HepG2 (cell line): ENCODE measurements around the gene SEPTIN2. TPM values are rescaled to one million over a fixed set of nuclear protein-coding genes. Genes with fewer than 3 reads are reported as not detected.

Experiments
- CC2D1A ChIP-seq: sonication (generic); formaldehyde crosslinking; IDR thresholded peaks from 2 replicates; pipeline ENCODE4 v1.8.1; 2023; ENCODE audit warnings: mild to moderate bottlenecking, missing genetic modification reagents
- FOXM1 ChIP-seq: sonication (generic); formaldehyde crosslinking; IDR thresholded peaks from 2 replicates; pipeline ENCODE4 v1.5.0; 2020; ENCODE audit warnings: missing genetic modification reagents
- HNRNPK ChIP-seq: fragments of 200-400 bp; formaldehyde crosslinking; IDR thresholded peaks from 2 replicates; pipeline ENCODE4 v1.6.1; 2018; ENCODE audit warnings: low read length, low read depth, moderate library complexity, mild to moderate bottlenecking; ENCODE audit not compliant: poor library complexity, severe bottlenecking
- KDM5A ChIP-seq: fragments of 200-600 bp; sonication (generic); IDR thresholded peaks from 2 replicates; pipeline ENCODE4 v1.7.0; 2018; ENCODE audit warnings: antibody characterized with exemption, mild to moderate bottlenecking, low read length, borderline replicate concordance
- NCOR1 ChIP-seq: fragments of 200-600 bp; sonication (generic); IDR thresholded peaks from 2 replicates; pipeline ENCODE4 v1.7.0; 2017; ENCODE audit warnings: antibody characterized with exemption, low read length, borderline replicate concordance
- NPAS2 ChIP-seq: sonication (generic); formaldehyde crosslinking; IDR thresholded peaks from 2 replicates; pipeline ENCODE4 v1.8.0; 2022; ENCODE audit warnings: mild to moderate bottlenecking, missing genetic modification reagents, borderline replicate concordance
- NR2F1 ChIP-seq, 2 experiments: fragments of 450-650 bp in 1 of 2; formaldehyde crosslinking in 1 of 2; IDR thresholded peaks; 2 replicates each; pipeline versions ENCODE4 v1.5.0 to v1.6.1; 2016 to 2020; ENCODE audit warnings: mild to moderate bottlenecking in 1 of 2, missing compliant biosample characterization in 1 of 2, missing genetic modification reagents in 1 of 2, moderate library complexity in 1 of 2
- POLR2AphosphoS5 ChIP-seq: IDR thresholded peaks from 2 replicates; pipeline ENCODE4 v1.6.1; 2012; ENCODE audit warnings: low read depth, low read length
- SALL1 ChIP-seq: sonication (generic); formaldehyde crosslinking; IDR thresholded peaks from 2 replicates; pipeline ENCODE4 v1.8.0; 2022; ENCODE audit warnings: mild to moderate bottlenecking, missing genetic modification reagents
- SP4 ChIP-seq: sonication (generic); formaldehyde crosslinking; IDR thresholded peaks from 2 replicates; pipeline ENCODE4 v1.8.1; 2023; ENCODE audit warnings: mild to moderate bottlenecking, missing genetic modification reagents
- TAF1 ChIP-seq: sonication (generic); formaldehyde crosslinking; IDR thresholded peaks from 2 replicates; pipeline ENCODE4 v1.4.0; 2020; ENCODE audit warnings: missing genetic modification reagents
- TCF7 ChIP-seq: sonication (generic); IDR thresholded peaks from 2 replicates; pipeline ENCODE4 v1.6.1; 2016; ENCODE audit warnings: antibody characterized with exemption, low read depth
- ZFYVE20 ChIP-seq: sonication (generic); formaldehyde crosslinking; IDR thresholded peaks from 2 replicates; pipeline ENCODE4 v1.8.0; 2023; ENCODE audit warnings: low read depth, mild to moderate bottlenecking, moderate library complexity, missing genetic modification reagents, borderline replicate concordance
- ZNF292 ChIP-seq: sonication (generic); formaldehyde crosslinking; IDR thresholded peaks from 2 replicates; pipeline ENCODE4 v1.8.1; 2022; ENCODE audit warnings: mild to moderate bottlenecking, low read depth, missing genetic modification reagents, borderline replicate concordance
- ZNF33A ChIP-seq: sonication (generic); formaldehyde crosslinking; IDR thresholded peaks from 2 replicates; pipeline ENCODE4 v1.5.1; 2020; ENCODE audit warnings: missing genetic modification reagents, mild to moderate bottlenecking, moderate library complexity, borderline replicate concordance
- ZNF501 ChIP-seq: sonication (generic); formaldehyde crosslinking; IDR thresholded peaks from 2 replicates; pipeline ENCODE4 v1.5.1; 2020; ENCODE audit warnings: mild to moderate bottlenecking, moderate library complexity, missing genetic modification reagents
- ZNF549 ChIP-seq: sonication (generic); formaldehyde crosslinking; IDR thresholded peaks from 2 replicates; pipeline ENCODE4 v1.5.0; 2020; ENCODE audit warnings: missing genetic modification reagents
- ZNF768 ChIP-seq: sonication (generic); formaldehyde crosslinking; IDR thresholded peaks from 2 replicates; pipeline ENCODE4 v1.4.0; 2020; ENCODE audit warnings: missing genetic modification reagents
- polyA plus RNA-seq, 8 experiments: library from polyadenylated mRNA; depleted of rRNA in 3 of 8; stranded (reverse) in 7 of 8; unstranded in 1 of 8; fragments of >200 nt; fragmentation: Illumina TruSeq in 4 of 8; extraction: Trizol in 4 of 8; gene quantifications; 2 replicates each; pipeline versions ENCODE4 v1.2.1 to v1.2.3, GENCODE V29; 2011 to 2016; ENCODE audit warnings: low read depth in 4 of 8, missing spikeins in 1 of 8, mixed read lengths in 1 of 8; ENCODE audit not compliant: insufficient read depth in 1 of 8
- total RNA-seq, 5 experiments: library from RNA; depleted of rRNA; stranded (reverse); fragments of >200 nt; fragmentation: Illumina TruSeq; extraction: Trizol; gene quantifications; 2 replicates each; pipeline ENCODE4 v1.2.3, GENCODE V29; 2016; ENCODE audit warnings: low read depth in 1 of 5
- TF ChIP-seq, protein P1 (sequence below): sonication (generic); formaldehyde crosslinking; IDR thresholded peaks from 2 replicates; pipeline ENCODE4 v1.4.0; 2020; ENCODE audit warnings: missing genetic modification reagents, borderline replicate concordance
- TF ChIP-seq, protein P2 (sequence below): sonication (generic); formaldehyde crosslinking; IDR thresholded peaks from 2 replicates; pipeline ENCODE4 v1.8.0; 2022; ENCODE audit warnings: missing genetic modification reagents, mild to moderate bottlenecking, borderline replicate concordance
- TF ChIP-seq, protein P3 (sequence below): sonication (generic); formaldehyde crosslinking; IDR thresholded peaks from 2 replicates; pipeline ENCODE4 v1.5.0; 2020; ENCODE audit warnings: mild to moderate bottlenecking, low read depth, missing genetic modification reagents, borderline replicate concordance
- TF ChIP-seq, protein P4 (sequence below): sonication (generic); formaldehyde crosslinking; IDR thresholded peaks from 2 replicates; pipeline ENCODE4 v1.5.1; 2020; ENCODE audit warnings: mild to moderate bottlenecking, missing genetic modification reagents, moderate library complexity

Gene SEPTIN2
- total and polyA plus RNA-seq, 2 of the 13 experiments (the other 11 are each of a cell fraction or from before 2014, with no cell fraction given): 493 to 733 TPM

DNA sequence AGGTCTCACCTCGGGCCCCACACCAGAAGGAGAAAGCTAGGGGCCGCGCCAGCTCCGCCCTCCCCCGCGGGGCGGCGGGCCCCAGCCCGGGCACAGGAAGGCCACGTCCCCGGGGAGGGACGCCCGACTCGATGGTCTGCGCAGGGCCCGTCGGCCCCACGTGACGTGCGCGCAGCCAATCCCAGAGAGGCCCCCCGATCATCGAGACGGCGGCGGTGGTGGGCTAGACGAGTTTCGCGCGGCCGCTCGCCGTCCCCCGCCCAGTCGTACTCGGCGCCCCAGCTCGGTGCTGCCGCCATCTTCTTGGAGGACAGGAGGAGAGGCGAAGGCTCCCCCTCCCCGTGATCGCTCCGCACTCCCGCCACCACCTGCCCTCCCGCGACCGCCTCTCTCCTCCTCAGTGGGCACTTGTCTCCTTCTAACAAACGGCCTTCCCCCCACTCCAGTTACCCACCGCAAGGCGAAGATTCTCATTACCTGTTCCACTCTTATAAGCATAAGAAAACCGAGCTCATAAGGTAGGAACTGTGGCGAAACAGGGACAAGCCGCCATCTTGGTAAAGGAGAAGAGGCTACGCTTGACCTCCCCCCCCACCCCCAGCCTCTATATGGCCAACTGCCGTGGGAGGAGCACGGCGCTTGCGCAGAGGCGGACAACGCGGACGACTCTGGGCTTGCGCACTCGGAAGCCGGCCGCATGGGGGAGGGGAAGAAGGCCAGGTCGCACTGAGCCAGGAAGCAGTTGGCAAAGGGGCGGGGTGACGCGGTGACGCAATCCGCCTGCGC, 439 bp upstream of the SEPTIN2 start, which contains the start of gene HDLBP (continued):
- peak; percentile 89 for TF ChIP-seq KDM5A
- 0 out of 4 replicates have a peak, but pooled peaks have one; percentile 8 to 10 for TF ChIP-seq NR2F1 (CRISPR knock-in tag; IDR thresholded peaks at IDR 0.05)
- no peak for TF ChIP-seq ZNF292
- TF ChIP-seq, protein P1, sequence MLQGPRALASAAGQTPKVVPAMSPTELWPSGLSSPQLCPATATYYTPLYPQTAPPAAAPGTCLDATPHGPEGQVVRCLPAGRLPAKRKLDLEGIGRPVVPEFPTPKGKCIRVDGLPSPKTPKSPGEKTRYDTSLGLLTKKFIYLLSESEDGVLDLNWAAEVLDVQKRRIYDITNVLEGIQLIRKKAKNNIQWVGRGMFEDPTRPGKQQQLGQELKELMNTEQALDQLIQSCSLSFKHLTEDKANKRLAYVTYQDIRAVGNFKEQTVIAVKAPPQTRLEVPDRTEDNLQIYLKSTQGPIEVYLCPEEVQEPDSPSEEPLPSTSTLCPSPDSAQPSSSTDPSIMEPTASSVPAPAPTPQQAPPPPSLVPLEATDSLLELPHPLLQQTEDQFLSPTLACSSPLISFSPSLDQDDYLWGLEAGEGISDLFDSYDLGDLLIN (CRISPR knock-in tag): no peak
- TF ChIP-seq HNRNPK: no peak
- no peak for TF ChIP-seq SP4 (CRISPR knock-in tag)
- no peak for TF ChIP-seq ZNF33A (CRISPR knock-in tag)
- no peak for TF ChIP-seq FOXM1
- TF ChIP-seq, protein P2, sequence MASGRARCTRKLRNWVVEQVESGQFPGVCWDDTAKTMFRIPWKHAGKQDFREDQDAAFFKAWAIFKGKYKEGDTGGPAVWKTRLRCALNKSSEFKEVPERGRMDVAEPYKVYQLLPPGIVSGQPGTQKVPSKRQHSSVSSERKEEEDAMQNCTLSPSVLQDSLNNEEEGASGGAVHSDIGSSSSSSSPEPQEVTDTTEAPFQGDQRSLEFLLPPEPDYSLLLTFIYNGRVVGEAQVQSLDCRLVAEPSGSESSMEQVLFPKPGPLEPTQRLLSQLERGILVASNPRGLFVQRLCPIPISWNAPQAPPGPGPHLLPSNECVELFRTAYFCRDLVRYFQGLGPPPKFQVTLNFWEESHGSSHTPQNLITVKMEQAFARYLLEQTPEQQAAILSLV: peak; percentile 97; the same call in 1 of the 2 replicates
- TF ChIP-seq, protein P3, sequence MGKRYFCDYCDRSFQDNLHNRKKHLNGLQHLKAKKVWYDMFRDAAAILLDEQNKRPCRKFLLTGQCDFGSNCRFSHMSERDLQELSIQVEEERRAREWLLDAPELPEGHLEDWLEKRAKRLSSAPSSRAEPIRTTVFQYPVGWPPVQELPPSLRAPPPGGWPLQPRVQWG: no peak
- peak; percentile 84 for TF ChIP-seq SALL1 (CRISPR knock-in tag)
- TF ChIP-seq, protein P4, sequence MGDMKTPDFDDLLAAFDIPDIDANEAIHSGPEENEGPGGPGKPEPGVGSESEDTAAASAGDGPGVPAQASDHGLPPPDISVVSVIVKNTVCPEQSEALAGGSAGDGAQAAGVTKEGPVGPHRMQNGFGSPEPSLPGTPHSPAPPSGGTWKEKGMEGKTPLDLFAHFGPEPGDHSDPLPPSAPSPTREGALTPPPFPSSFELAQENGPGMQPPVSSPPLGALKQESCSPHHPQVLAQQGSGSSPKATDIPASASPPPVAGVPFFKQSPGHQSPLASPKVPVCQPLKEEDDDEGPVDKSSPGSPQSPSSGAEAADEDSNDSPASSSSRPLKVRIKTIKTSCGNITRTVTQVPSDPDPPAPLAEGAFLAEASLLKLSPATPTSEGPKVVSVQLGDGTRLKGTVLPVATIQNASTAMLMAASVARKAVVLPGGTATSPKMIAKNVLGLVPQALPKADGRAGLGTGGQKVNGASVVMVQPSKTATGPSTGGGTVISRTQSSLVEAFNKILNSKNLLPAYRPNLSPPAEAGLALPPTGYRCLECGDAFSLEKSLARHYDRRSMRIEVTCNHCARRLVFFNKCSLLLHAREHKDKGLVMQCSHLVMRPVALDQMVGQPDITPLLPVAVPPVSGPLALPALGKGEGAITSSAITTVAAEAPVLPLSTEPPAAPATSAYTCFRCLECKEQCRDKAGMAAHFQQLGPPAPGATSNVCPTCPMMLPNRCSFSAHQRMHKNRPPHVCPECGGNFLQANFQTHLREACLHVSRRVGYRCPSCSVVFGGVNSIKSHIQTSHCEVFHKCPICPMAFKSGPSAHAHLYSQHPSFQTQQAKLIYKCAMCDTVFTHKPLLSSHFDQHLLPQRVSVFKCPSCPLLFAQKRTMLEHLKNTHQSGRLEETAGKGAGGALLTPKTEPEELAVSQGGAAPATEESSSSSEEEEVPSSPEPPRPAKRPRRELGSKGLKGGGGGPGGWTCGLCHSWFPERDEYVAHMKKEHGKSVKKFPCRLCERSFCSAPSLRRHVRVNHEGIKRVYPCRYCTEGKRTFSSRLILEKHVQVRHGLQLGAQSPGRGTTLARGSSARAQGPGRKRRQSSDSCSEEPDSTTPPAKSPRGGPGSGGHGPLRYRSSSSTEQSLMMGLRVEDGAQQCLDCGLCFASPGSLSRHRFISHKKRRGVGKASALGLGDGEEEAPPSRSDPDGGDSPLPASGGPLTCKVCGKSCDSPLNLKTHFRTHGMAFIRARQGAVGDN: peak; percentile 91
- TF ChIP-seq ZNF768 (CRISPR knock-in tag): peak; percentile 49
- TF ChIP-seq ZNF549: no peak
- peak; percentile 89 for TF ChIP-seq POLR2AphosphoS5
- TF ChIP-seq NCOR1: peak; percentile 57; the same call in 1 of the 2 replicates
- no peak for TF ChIP-seq CC2D1A
- peak; percentile 93 for TF ChIP-seq TAF1
- TF ChIP-seq ZFYVE20 (CRISPR knock-in tag): peak; percentile 6; the same call in 1 of the 2 replicates
- TF ChIP-seq ZNF501 (CRISPR knock-in tag): peak; percentile 99
- TF ChIP-seq NPAS2 (CRISPR knock-in tag): no peak
- no peak for TF ChIP-seq TCF7
